GM12878 (cell line): ENCODE results near the gene EGFR. TPM values are rescaled to one million over a fixed set of nuclear protein-coding genes. Genes with fewer than 3 reads are reported as not detected.

Experiments
- ATAC-seq: fragments of 200-7000 bp; cut with Tn5 transposase; 3 replicates; pipeline ENCODE4 v1.9.1; 2020; ENCODE audit warnings: mild to moderate bottlenecking, moderate library complexity
- BruUV-seq: library from RNA; stranded (reverse); fragments of 400-500 nt; replicated peaks from 2 replicates; lab custom pipeline; 2021; lab: Mats Ljungman, UMichigan
- CTCF ChIA-PET: fragments of 300-600 bp; sonication (Branson Sonifier 250); formaldehyde crosslinking; extraction: SDS; loops from one replicate; lab custom pipeline; 2021; ENCODE audit warnings: inconsistent platforms; lab: Yijun Ruan, JAX
- POLR2A ChIA-PET: fragments of 350-600 bp; formaldehyde crosslinking; extraction: SDS; loops from one replicate; lab custom pipeline; 2021; ENCODE audit warnings: inconsistent platforms; lab: Charles Lee
- RAD21 ChIA-PET: fragments of 300-600 bp; sonication (Branson Sonifier 250); formaldehyde crosslinking; loops from one replicate; lab custom pipeline; 2023; ENCODE audit warnings: antibody characterized with exemption; ENCODE audit not compliant: unreplicated experiment; lab: Charles Lee
- SMC1A ChIA-PET: fragments of 300-600 bp; sonication (Branson Sonifier 250); formaldehyde crosslinking; loops from one replicate; lab custom pipeline; 2023; ENCODE audit not compliant: unreplicated experiment, uncharacterized antibody; lab: Charles Lee
- DNase-seq: peaks from one replicate; pipeline ENCODE4 v3.0.0-alpha.2; 2011; ENCODE audit warnings: low read depth, low spot score
- FAIRE-seq: peaks from 3 replicates; lab custom pipeline; 2011; peaks lifted over from hg19 to GRCh38; lab: Jason Lieb, UNC
- H2AFZ ChIP-seq: 2 replicates; pipeline ENCODE4 v1.6.0; 2011; ENCODE audit warnings: low read depth, low read length, control low read depth; ENCODE audit not compliant: control insufficient read depth
- H3K27ac ChIP-seq: 2 replicates; pipeline ENCODE4 v1.5.1; 2011; ENCODE audit warnings: control low read depth; ENCODE audit not compliant: control insufficient read depth, insufficient read depth
- H3K27me3 ChIP-seq, 2 experiments: replicated peaks in 1 of 2; 2 replicates each; pipeline versions ENCODE4 v1.6.0 to v1.6.1; 2011; ENCODE audit warnings: low read length in 1 of 2; ENCODE audit not compliant: control insufficient read depth in 2 of 2, insufficient read depth in 2 of 2
- H3K36me3 ChIP-seq, 2 experiments: 2 replicates each; pipeline ENCODE4 v1.5.1; 2011; ENCODE audit warnings: low read length in 1 of 2; ENCODE audit not compliant: control insufficient read depth in 2 of 2, insufficient read depth in 2 of 2
- H3K4me1 ChIP-seq: 2 replicates; pipeline ENCODE4 v1.6.1; 2011; ENCODE audit warnings: mild to moderate bottlenecking, low read length, moderate library complexity, mixed read lengths; ENCODE audit not compliant: control insufficient read depth, insufficient read depth
- H3K4me2 ChIP-seq: 2 replicates; pipeline ENCODE4 v1.6.0; 2011; ENCODE audit warnings: control low read depth; ENCODE audit not compliant: control insufficient read depth, insufficient read depth
- H3K4me3 ChIP-seq: fragments of 200-600 bp; sonication (generic); 2 replicates; pipeline ENCODE4 v1.5.1; 2016
- H3K79me2 ChIP-seq: 2 replicates; pipeline ENCODE4 v1.6.0; 2011; ENCODE audit warnings: low read length; ENCODE audit not compliant: control insufficient read depth, insufficient read depth
- H3K9ac ChIP-seq: 2 replicates; pipeline ENCODE4 v1.8.0; 2011; ENCODE audit warnings: low read length, control low read depth, mixed read lengths; ENCODE audit not compliant: control insufficient read depth, insufficient read depth
- H3K9me3 ChIP-seq: replicated peaks from 3 replicates; pipeline ENCODE4 v1.5.1; 2011; ENCODE audit warnings: mild to moderate bottlenecking, low read length; ENCODE audit not compliant: control insufficient read depth, insufficient read depth
- H4K20me1 ChIP-seq: 2 replicates; pipeline ENCODE4 v1.6.0; 2011; ENCODE audit not compliant: control insufficient read depth, insufficient read depth
- KLF5 ChIP-seq: fragments of 450-650 bp; IDR thresholded peaks from 2 replicates; pipeline ENCODE4 v1.6.1; 2014; ENCODE audit warnings: mild to moderate bottlenecking; ENCODE audit not compliant: partially characterized antibody
- POLR2AphosphoS5 ChIP-seq: IDR thresholded peaks from 2 replicates; pipeline ENCODE4 v1.6.1; 2011; ENCODE audit warnings: mild to moderate bottlenecking, low read length, inconsistent platforms
- SMC3 ChIP-seq: IDR thresholded peaks from 2 replicates; pipeline ENCODE4 v1.6.1; 2011; ENCODE audit warnings: low read length, improper control_type of control experiment, borderline replicate concordance
- SPI1 ChIP-seq: IDR thresholded peaks from 2 replicates; pipeline ENCODE4 v1.6.1; 2011; ENCODE audit warnings: low read depth, mild to moderate bottlenecking, low read length, moderate library complexity, borderline replicate concordance; ENCODE audit not compliant: insufficient read depth
- YY1 ChIP-seq: IDR thresholded peaks from 2 replicates; pipeline ENCODE4 v1.6.1; 2011; ENCODE audit warnings: low read depth, mild to moderate bottlenecking, low read length
- ZBTB40 ChIP-seq: fragments of 450-650 bp; IDR thresholded peaks from 2 replicates; pipeline ENCODE4 v1.6.1; 2016; ENCODE audit warnings: mild to moderate bottlenecking, moderate library complexity, borderline replicate concordance
- WGBS: methylation state at CpG from one replicate; pipeline ENCODE4 v1.1.6; 2016; ENCODE audit warnings: low lambda C conversion rate; ENCODE audit not compliant: insufficient replicate concordance, insufficient coverage; ENCODE audit errors: missing lambda C conversion rate; 5-methylcytosine and 5-hydroxymethylcytosine counted together
- in situ Hi-C: fragments of 300-500 bp; cut with MboI; formaldehyde crosslinking; loops from 9 replicates; pipeline ENCODE4 v1.14.3; 2018; ENCODE audit warnings: mixed read lengths
- intact Hi-C: fragments of 100-400 bp; cut with micrococcal nuclease; formaldehyde crosslinking; loops from one replicate; pipeline ENCODE4 v1.14.2; 2022; ENCODE audit not compliant: unreplicated experiment
- polyA plus RNA-seq, 11 experiments: library from polyadenylated mRNA; depleted of rRNA in 4 of 11; unstranded in 6 of 11; stranded (reverse) in 5 of 11; fragments of >200 nt; fragmentation: Nextera tagmentation in 4 of 11; fragmentation: Illumina TruSeq in 1 of 11; extraction: Ambion mirVana in 4 of 11; extraction: Trizol in 1 of 11; gene quantifications; 1 replicate in 1 of 11; 2 replicates in 10 of 11; pipeline versions ENCODE4 v1.2.1 to v1.2.3, GENCODE V29; 2011 to 2016; ENCODE audit warnings: inconsistent platforms in 2 of 11, missing spikeins in 2 of 11, low read depth in 1 of 11
- total RNA-seq, 4 experiments: library from RNA; depleted of rRNA in 3 of 4; stranded (reverse); fragments of >200 nt in 3 of 4; fragmentation: Illumina TruSeq in 1 of 4; extraction: Trizol in 1 of 4; gene quantifications; 2 replicates each; pipeline versions ENCODE4 v1.2.1 to v1.2.3, GENCODE V29; 2013 to 2021
- TF ChIP-seq, protein P1 (sequence below): fragments of 450-650 bp; IDR thresholded peaks from 2 replicates; pipeline ENCODE4 v1.6.1; 2017; ENCODE audit warnings: low read depth, mild to moderate bottlenecking, moderate library complexity
- TF ChIP-seq, protein P2 (sequence below): IDR thresholded peaks from 2 replicates; pipeline ENCODE4 v1.6.1; 2011; ENCODE audit warnings: low read depth, low read length, improper control_type of control experiment, borderline replicate concordance

EGFR gene
- total and polyA plus RNA-seq, 10 of the 15 experiments (the other 5 are each of a cell fraction or from before 2014, with no cell fraction given) = 0.01 to 0.31 TPM; not detected in 8

- Histone ChIP-seq H3K79me2 (no peaks in the 10 kb centered on the region), H3K9me3 (no peaks in the 10 kb centered on the region), H3K4me3 (no peak overlapping the region), H3K4me2 (no peak overlapping the region), H3K36me3 (no peaks in the 10 kb centered on the region), H3K9ac (no peak overlapping the region), H3K4me1 (no peaks in the 10 kb centered on the region), H3K27me3 (peaks cover 0 to 1% of the 10 kb centered on the region in 2 experiments; a peak in 1 of 4 replicates), H4K20me1 (no peaks in the 10 kb centered on the region), H2AFZ (no peak overlapping the region), H3K27ac (no peak overlapping the region)
- in situ Hi-C loops = no loop called here
- SMC1A ChIA-PET = interaction anchor here (1.3 kb wide), 1 partner anchor 15 kb away, joined by 4 read pairs; no protein-coding TSS in a partner anchor
- FAIRE-seq (no peak), DNase-seq (no peak), ATAC-seq (no peak)
- CTCF ChIA-PET = no interaction called here
- 71% methylated on average over 9 of the region's 9 CpGs for WGBS
- no TSS peak for BruUV-seq
- intact Hi-C loops = no loop called here
- RAD21 ChIA-PET = no interaction called here
- POLR2A ChIA-PET = no interaction called here
- no peak for TF ChIP-seq KLF5
- TF ChIP-seq, all 136 proteins: peak for 0
These were observed 82.5 kb downstream of the EGFR start for GRCh38 chr7:55101359-55101758.

- no TSS peak for BruUV-seq
- Histone ChIP-seq H3K9ac (no peak overlapping the region), H3K4me2 (no peak overlapping the region), H3K9me3 (no peaks in the 10 kb centered on the region), H2AFZ (no peak overlapping the region), H3K27ac (no peak overlapping the region), H3K27me3 (peaks cover 0 to 1% of the 10 kb centered on the region in 2 experiments; a peak in 1 of 4 replicates), H3K4me1 (no peaks in the 10 kb centered on the region), H4K20me1 (no peaks in the 10 kb centered on the region), H3K36me3 (no peaks in the 10 kb centered on the region), H3K4me3 (no peak overlapping the region), H3K79me2 (no peaks in the 10 kb centered on the region)
- RAD21 ChIA-PET = no interaction called here
- DNase-seq (no peak), ATAC-seq (no peak), FAIRE-seq (no peak)
- in situ Hi-C loops (no loop called here), intact Hi-C loops (no loop called here)
- POLR2A ChIA-PET = no interaction called here
- SMC1A ChIA-PET = interaction anchor here (1.7 to 2.2 kb wide), 2 partner anchors 9 to 11 kb away, joined by 4 to 5 read pairs; no protein-coding TSS in a partner anchor
- WGBS = 56% methylated on average over 12 of the region's 12 CpGs
- CTCF ChIA-PET = no interaction called here
- TF ChIP-seq SMC3 = no peak
- TF ChIP-seq, protein P1, sequence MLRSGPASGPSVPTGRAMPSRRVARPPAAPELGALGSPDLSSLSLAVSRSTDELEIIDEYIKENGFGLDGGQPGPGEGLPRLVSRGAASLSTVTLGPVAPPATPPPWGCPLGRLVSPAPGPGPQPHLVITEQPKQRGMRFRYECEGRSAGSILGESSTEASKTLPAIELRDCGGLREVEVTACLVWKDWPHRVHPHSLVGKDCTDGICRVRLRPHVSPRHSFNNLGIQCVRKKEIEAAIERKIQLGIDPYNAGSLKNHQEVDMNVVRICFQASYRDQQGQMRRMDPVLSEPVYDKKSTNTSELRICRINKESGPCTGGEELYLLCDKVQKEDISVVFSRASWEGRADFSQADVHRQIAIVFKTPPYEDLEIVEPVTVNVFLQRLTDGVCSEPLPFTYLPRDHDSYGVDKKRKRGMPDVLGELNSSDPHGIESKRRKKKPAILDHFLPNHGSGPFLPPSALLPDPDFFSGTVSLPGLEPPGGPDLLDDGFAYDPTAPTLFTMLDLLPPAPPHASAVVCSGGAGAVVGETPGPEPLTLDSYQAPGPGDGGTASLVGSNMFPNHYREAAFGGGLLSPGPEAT = no peak
- TF ChIP-seq, protein P2, sequence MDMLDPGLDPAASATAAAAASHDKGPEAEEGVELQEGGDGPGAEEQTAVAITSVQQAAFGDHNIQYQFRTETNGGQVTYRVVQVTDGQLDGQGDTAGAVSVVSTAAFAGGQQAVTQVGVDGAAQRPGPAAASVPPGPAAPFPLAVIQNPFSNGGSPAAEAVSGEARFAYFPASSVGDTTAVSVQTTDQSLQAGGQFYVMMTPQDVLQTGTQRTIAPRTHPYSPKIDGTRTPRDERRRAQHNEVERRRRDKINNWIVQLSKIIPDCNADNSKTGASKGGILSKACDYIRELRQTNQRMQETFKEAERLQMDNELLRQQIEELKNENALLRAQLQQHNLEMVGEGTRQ = no peak
- no peak for TF ChIP-seq YY1
- TF ChIP-seq POLR2AphosphoS5 = no peak
- no peak for TF ChIP-seq ZBTB40
- no peak for TF ChIP-seq SPI1
These were observed 85.3 kb downstream of the EGFR start for GRCh38 chr7:55104123-55104522.
